Suppressor macrophage (primary cell): ENCODE measurements around the gene GRIK4.

Experiments used
- DNase-seq, 4 experiments: peaks; one replicate each; pipeline ENCODE4 v3.0.0-alpha.2; 2020 to 2022

GRIK4 gene

DNA sequence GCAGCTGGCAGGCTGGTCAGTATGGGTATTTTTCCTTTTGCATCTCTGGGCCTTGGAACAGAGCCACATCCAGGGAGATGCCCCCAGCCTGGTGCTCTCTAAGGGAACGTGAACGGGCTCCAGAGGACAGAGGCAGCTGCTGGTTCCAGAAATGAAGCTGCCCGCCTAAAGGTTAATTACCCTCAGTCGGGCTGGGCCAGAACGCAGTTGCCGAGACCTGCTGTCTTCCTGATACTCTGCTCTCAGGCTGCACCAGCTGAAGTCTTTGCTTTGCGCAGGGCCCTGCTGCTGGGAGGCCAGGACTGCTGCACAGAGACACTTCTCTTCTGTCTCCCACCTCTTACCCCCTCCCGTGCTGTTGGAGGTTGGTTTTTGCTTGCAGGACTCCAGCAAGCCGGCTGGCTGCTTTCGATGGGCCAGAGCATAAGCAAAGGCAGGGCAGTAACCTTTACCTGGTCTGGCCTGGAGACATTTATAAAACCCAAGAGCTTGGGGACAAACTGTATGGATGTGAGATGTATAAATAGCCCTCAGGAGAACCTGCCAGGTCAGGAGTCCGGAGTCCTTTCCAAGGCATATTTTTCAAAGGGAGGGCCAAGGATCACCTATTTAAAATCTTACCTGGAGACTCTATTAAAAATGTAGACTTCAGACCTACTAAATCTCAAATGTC lies 197.1 kb downstream of the GRIK4 start:
- no peak for DNase-seq

DNA sequence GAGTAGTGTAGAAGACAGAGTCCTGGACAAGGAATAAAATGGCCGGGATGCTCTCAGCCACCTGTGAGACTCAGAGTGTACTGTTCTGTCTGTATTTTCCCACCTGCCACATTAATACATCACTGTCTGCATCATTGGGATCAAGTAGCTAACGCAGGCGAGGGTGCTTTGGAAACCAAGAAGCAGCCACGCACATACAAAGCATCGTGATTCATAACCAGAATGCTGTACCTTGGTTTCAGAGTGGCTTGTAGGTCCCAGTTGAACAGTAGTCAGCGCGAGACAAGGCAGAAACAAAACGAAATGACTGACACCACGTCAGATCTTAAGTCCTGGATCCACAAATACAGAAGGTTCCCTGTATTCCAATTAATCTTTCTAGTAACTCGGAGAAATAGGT lies 198.3 kb downstream of the GRIK4 start:
- no peak for DNase-seq

DNA sequence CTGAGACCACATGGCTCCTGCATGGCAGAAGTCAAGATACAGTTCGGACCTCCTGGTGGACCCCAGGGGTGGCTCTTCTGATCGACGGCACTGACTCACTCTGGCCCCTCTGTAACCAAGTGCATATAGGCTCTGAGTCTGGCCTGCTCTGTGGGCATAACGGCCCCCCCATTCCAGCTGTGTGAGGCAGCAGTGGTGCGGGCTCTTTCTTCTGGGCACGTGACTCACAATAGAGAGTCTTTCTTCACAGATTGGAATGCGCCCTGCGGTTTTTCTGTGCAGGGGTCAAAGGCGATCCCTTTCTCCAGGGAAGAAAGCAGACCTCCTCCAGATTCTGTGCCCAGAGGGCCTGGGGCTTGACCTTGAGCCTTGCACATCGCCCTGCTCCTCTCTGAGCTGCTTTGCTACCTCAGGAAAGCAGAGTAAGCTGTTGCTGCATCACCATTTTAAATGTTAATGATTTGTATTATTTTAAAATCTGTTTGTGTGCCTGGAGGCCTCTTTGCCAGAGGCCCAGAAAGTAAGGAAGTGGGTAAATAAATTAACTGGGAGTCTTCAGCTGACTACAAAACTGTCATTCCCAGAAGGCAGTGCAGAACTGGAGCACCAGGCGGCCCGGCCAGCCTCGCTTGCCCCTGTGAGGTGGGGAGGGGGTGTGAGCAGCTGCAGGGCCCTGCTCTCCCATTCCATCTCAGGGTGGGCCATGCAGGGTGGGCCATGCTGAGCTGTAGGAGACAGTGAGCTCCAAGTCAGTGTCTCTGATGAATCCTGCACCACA lies 199.0 kb downstream of the GRIK4 start:
- no peak for DNase-seq

DNA sequence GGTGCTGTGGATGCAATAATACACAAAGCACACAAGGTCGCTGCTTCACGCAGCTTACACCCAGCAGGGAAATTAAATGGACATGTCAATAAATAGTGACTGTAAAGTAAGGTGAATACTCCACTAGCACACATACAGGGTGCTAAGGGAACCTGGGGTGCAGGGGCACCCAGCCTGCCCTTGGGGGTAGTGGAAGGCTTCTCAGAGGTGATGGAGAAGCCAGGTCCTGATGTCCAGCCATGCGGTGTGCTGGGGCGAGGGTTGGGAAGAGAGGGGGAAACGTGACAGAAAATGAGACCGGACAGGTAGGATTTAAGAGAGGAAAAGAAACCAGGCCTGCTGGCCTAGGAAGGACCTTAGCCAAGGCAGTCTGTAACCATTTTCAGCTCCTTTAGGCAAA lies 200.5 kb downstream of the GRIK4 start:
- DNase-seq, result no peak

DNA sequence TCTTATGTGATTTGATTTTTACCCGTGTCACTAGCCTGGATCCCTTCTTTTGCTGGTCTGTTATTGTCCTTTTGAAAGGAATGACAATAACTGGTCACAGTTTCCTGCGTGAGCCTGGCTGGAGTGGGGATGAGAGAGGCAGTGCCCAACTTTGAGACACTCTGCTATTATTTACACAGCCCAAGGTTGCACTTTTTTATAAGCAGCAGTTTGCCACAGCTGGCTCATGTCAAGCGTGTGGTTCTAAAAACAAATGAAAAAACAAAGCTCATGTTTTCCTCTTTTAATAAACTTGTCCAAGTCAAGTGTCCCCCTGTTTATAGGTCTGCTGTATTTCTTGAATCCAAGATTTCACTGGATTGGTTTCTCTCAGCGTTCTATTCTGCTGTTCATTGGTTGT lies 201.3 kb downstream of the GRIK4 start:
- no peak for DNase-seq

DNA sequence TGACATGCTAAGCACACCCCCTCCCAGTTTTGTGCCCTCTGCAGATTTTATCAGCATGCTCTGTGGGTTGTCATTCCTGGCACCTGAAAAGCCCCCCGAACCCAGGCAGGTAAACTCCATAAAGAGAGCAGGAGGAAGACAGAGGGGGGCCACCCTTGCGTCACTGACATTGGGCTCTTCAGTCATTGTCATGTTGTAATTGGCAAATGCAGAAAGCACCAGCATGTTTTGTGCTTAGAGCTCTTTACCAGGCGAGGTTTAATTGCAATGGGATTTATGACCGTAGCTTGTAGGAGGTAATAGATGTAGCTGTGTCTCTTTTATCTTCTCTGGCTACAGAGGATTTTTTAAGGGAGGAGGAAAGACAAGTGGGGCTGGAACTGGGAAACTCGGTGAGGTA lies 201.7 kb downstream of the GRIK4 start:
- DNase-seq, result no peak

DNA sequence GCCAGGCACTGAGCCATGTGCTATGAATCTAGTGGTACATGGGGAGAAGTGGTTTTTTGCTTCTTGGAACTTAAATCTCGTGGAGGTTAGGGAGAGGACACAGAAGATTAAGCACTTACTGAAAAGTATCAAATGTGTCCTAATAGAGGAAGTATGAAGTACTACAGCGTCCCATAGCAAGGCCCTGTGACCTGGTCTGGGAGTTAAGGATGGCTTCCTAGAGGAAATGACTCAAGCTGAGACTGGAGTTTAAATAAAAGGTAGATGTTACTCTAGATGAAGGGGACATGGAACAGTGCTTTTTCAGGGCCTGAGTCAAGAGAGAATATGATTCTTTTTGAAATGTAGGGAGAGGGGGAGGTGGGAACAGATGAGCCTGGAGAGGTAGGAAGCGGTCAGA lies 202.9 kb downstream of the GRIK4 start:
- DNase-seq, result peak in 1 of 4 experiments; percentile 4

DNA sequence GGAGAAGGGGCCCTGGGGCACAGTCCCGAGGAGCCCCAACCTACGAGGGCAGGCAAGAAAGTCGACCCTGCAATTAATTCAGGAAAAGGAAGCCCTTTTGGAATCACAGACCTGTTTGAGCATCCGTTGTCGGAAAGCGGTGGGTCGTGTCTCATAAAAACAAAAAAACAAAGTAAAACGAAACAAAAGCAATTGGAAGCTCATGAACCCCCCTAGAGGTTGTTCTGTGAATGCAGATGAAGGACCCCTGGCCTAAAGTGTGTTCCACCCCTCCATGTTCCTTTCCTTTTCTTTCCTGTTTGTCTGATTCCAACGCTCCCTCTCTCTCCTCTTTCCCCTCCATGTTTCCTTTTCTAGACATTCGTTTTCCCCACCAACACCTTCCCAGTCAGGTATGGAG lies 203.7 kb downstream of the GRIK4 start:
- DNase-seq, result peak in 2 of 4 experiments; percentile 4 to 6

DNA sequence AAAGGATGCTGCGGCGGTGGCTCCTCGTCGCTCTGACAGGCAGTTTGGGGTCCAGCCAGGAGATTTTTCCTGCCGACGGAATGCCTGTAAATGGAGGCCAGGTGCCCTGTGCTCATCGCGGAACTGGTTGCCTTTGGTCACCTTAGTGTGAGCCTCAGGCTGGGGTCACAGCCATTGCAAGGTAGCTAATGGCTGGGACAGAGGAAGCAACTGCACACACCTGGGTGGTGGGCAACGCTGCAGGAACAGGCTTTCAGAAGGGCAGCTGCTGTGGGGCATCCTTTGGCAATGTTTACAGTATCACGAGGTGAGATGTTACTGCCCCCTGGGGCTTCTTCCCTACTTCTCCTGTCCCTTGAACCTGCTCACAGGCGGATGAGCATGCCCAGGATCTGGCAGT lies 205.5 kb downstream of the GRIK4 start:
- no peak for DNase-seq

DNA sequence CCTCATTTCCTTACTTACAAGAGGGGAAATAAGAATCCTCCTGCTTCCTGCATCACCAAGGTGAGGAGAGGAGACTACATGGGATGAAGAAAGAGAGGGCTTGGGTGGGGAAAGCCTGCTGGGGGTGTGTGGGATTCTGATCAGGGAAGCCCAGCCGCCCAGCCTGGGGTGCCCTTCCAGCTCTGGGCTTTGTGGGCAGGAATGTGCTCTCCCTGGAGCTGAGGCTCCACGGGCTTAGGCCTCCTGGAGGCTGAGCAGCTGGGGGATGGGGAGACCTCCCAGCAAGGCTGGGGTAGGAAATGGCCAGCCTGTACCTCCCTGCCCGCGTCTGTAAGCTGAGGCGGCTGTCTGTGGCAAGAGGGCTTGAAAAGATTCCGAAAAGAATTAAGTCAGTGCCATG lies 206.1 kb downstream of the GRIK4 start:
- no peak for DNase-seq

DNA sequence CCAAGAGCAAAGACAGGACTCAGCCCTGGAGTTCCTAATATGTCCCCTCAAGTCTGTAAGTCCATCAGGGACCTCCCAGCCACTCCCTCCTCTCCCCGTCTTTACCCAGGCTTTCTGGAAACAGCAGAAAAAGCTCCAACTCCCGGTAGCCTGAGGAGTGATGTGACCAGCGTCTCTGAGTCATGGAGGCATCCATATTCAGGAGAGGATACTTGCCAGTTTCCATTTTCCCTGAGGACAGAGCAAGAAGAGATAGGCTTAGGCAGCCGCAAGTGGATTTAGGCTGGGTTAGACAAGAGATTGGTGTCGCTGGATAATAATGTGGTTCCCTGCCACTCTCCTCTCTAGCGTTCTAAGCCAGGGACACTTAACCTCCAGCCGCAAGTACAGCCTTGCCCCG lies 206.6 kb downstream of the GRIK4 start:
- no peak for DNase-seq

DNA sequence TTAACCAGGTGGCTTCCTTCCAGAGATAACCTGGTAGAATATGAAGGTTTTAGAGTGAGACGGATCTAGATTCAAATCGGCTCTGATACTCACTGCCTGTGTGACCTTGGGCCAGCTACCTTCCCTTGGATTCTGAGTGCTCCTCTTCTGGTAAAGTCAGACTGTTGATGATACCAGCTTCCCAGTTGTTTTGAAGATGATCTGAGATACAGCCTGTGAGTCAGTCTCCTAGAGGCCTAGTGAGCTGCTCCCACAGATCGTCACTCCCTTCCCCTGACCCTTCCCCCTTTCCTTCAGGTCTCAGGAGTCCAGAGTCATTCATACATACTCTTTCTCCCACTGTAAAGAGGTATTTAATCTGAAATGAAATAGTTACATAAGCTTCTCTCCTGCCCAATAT lies 207.8 kb downstream of the GRIK4 start:
- DNase-seq, result no peak

DNA sequence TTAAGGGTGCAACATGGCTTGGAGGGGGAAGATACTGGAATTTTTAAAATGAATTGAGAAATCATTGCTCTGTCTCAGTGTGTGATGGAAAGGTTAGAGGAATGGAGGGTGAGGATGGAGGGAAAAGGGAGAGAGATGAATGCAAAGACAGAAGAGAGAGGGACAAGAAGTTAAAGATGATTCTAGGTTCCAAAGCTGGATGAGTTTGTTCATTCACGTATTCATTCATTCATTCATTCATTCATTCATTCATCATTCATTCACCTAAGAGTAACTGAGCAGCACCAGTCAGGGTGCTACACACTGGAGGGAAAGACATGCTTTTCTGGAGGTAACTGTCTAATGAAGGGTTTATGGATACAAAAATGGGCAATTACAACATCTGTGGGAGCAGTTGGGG lies 209.2 kb downstream of the GRIK4 start:
- no peak for DNase-seq

DNA sequence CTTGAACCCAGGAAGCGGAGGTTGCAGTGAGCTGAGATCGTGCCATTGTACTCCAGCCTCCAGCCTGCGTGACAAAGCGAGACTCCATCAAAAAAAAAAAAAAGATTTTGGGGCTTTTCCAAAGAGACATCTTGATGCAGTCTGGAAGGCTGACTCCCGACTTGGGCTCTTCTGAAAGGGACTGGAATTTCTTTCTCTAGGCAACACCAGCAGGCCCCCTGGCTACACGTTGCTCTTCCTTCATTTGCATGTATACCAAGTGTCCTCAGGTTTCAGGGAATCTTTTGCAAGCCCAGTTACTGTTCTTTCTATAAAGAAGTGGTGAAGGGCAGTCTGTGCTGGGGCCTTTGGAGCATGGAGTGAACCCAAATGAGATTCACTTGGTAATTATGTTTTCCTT lies 211.0 kb downstream of the GRIK4 start:
- no peak for DNase-seq

DNA sequence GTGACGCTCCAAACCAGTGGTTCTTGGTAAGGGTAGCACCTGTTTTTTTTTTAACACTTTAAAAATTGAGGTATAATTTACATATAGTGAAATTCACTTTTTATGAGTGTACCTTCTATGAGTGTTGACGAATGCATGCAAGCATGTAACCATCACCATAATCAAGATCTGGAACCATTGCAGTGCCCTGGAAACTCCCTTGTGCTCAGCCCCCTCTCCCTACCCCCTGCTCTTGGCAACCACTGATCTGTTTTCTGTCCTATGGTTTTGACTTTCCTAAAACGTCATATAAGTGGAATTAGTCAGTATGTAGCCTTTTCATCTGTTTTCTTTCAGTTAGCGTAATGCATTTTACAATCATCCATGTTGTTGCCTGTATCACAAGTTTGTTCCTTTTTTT lies 212.2 kb downstream of the GRIK4 start:
- no peak for DNase-seq

DNA sequence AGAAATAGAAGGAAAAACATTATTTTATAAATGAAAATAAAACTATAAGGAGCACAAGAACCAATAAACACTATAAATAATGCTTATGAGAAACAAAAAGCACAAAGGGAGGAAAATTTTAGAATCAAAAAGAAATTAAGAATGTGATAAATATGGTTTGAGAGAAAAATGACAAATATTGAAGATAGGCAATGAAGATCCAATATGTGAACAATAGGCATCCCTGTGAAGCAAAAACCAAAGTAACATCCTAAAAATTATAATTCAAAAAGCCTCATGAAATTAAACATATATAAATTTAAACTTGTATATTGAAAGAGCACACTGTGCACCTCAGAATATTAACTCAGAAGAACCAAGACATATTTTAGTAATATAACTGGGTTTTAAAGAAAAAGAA lies 216.2 kb downstream of the GRIK4 start:
- DNase-seq, result no peak

DNA sequence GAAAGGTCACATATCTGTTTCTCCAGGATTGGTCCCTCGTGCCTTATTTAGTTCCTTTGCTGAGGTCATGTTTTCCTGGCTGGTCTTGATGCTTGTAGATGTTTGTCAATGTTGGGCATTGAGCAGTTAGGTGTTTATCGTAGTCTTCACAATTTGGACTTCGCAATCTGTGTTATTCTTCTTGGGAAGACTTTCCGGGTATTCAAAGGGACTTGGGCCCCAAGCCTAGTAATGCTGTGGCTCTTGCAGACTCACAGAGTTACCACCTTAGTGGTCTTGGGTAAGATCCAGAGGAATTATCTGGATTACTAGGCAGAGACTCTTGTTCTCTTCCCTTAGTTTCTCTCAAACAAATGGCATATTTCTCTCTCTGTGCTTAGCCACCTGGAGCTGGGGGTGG lies 223.5 kb downstream of the GRIK4 start:
- no peak for DNase-seq

DNA sequence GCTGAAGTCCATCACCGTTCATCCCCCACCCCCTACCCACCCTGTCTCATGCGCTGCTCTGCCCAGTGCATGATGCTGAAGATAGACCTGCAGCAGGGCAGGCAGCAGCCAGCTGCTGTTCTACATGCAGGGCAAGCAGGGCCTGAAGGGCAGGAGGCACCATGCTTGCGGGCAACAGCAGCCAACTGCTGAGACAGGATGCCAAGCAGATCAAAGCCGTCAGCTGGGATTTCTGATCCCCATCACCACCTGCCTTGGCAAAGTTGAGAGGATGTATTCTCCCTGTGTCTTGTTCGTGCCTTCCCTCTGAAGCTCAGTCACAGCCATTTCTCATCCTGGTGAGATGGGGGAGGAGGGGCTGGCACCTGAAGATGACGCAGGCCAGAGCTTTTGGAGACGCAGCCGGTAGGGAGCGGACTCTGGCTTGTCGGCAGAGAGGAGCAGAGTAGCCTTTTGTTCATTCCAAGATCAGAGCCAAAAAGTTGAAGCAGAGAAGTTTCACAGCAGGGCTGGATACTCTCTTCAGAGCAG lies 227.0 kb downstream of the GRIK4 start:
- no peak for DNase-seq

DNA sequence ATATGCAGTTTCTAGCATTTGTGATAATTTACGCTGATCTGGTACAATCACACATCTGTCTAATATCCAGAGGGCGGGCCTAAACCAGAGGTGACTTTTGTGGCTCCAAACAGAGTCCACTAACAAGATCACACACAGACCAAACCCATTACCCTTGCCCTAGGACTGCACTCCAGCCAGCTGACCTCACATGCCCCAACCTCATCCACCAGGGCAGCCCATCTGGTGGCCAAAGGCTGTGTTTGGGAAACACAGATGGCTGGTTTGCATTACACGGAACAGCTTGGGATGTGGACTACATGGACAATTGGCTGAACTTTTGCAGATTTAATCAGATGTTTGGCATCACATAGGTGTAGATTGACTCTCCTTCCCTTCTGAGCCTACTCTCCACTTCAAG lies 228.2 kb downstream of the GRIK4 start:
- no peak for DNase-seq

DNA sequence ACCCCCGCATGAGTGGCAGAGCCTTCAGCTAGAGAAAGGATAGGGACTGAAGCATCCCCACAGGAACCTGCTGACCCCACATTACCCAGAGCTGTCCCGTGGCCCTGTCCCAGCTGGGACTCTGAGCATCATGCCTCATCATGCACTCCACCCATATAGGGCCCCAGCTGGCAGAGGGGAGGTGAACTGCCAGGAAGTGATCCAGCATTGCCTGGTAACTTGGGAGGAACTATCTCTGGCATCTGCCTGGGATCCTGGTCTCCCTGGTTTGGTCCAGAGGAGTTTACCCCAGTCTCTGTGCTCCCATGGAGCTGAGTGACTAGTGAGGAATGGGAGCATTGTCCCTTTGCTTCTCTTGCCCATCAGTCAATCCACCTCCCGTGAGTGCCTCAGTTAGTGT lies 228.8 kb downstream of the GRIK4 start:
- no peak for DNase-seq

DNA sequence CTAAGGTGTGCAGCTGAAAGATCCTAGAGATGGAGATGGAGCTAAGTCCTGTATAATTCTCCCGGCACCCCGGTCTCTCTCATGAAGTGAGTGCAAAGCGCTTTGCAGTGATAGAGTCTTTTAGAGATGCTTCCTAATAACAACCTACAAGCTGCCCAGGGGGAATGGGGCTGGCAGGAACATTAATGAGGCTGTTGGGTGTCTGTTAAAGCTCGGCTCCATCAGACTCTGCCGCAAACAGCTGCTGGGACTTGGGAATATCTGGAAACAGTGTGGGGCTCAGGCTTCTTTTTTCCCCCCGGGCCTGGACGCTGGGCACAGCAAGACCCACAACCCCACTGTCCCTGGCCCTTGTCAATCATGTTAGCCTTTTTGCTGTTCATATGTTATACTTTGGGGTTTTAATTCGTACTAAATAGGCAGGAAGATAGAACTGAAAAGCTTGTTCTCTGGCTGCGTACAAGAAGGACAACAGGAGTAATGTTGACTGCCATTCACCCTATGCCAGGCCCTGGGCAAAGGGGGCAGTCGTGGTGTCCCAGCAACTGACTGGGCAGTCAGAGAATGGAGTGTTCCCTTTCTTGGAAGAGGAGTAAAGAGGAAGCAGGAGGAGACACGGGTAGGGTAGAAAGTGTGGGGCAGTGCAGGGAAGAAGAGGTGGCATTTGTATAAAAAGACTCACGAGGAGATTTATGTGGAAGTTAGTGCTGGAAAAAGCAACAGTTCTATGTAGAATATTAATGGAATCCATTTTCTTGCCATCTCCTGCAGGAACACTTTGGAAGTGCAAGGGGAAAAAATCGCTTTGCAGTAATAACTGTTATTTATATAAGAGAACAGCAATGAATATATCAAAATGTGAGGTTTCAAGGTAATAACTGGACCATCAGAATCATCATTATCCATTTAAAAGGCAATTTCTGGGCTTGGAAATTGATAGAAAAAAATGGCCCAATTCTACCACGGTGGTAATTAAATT lies 232.8 kb downstream of the GRIK4 start:
- DNase-seq, result no peak

DNA sequence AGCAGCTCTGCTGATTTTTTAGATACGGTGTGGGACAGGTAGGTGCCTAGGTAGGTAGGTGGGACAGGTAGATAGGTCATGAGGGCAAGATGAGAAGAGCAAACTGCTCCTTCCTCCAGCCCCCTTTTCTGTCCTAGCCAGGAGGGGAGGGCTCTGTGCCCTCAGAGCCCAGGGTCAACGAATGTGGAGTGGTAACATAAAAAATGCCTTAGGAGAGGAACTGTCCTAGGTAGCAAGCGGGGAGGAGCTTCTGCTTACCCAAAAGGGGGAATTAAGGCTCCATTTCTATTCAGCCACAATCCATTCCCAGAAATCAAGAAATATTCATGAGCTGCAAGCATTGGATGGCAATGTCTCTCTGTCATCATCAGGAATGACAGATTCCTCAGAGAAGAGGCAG lies 234.8 kb downstream of the GRIK4 start:
- DNase-seq, result no peak
